Mesothelial cell of epicardium (in vitro differentiated cells): ENCODE measurements around the gene NT5C1A. TPM values are rescaled to one million over a fixed set of nuclear protein-coding genes. Genes with fewer than 3 reads are reported as not detected.
A peak's percentile ranks its signal among the peaks of the same experiment; 100 is the strongest.

ENCODE experiments used
- DNase-seq, 2 experiments: peaks; one replicate each; pipeline ENCODE4 v3.0.0; 2021; ENCODE audit warnings: low spot score in 2 of 2; ENCODE audit not compliant: unreplicated experiment in 2 of 2
- H3K27ac Mint-ChIP-seq: 2 replicates; pipeline ENCODE4 v1.8.0; 2021; ENCODE audit warnings: mixed read lengths
- H3K27me3 Mint-ChIP-seq: 2 replicates; pipeline ENCODE4 v1.8.0; 2021; ENCODE audit warnings: low read depth, mixed read lengths
- H3K36me3 Mint-ChIP-seq: 2 replicates; pipeline ENCODE4 v1.8.0; 2021; ENCODE audit warnings: mixed read lengths
- H3K4me1 Mint-ChIP-seq: 2 replicates; pipeline ENCODE4 v1.8.0; 2021; ENCODE audit warnings: mixed read lengths
- H3K4me3 Mint-ChIP-seq: 2 replicates; pipeline ENCODE4 v1.8.0; 2021; ENCODE audit warnings: mild to moderate bottlenecking, moderate library complexity, mixed read lengths
- H3K9me3 Mint-ChIP-seq: 2 replicates; pipeline ENCODE4 v1.8.0; 2021; ENCODE audit warnings: mixed read lengths
- total RNA-seq: library from RNA; stranded (reverse); gene quantifications from 3 replicates; pipeline ENCODE4 v1.2.1, GENCODE V29; 2021
- TF ChIP-seq, protein P1 (sequence below): fragments of 200-600 bp; sonication (generic); IDR thresholded peaks from one replicate; pipeline ENCODE4 v1.5.0; 2021; ENCODE audit warnings: antibody characterized with exemption; ENCODE audit not compliant: unreplicated experiment

NT5C1A gene
- total RNA-seq, 1 donor from 2014 or later: not detected

DNA sequence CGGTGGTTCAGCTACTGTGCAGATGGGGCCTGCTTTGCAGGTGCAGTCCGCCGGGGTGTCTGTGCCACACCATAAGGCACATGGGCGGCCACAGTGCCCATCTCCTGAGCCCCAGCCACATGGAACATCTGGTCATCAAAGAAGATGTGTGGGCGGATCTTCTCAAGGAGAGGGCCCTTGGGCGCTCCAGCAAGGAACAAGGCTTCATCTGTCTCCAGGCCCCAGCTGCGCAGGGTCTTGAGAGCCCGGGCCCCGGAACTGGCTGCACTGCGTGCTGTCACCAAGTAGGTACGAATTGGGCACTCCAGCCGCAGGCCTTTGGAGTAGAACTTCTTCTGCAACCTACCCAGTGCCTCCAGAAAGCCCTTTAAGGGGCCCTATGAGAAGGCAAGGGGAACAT, 12.8 kb downstream of the NT5C1A start:
- H3K27ac Mint-ChIP-seq: no peak overlapping the region
- no peak for DNase-seq

DNA sequence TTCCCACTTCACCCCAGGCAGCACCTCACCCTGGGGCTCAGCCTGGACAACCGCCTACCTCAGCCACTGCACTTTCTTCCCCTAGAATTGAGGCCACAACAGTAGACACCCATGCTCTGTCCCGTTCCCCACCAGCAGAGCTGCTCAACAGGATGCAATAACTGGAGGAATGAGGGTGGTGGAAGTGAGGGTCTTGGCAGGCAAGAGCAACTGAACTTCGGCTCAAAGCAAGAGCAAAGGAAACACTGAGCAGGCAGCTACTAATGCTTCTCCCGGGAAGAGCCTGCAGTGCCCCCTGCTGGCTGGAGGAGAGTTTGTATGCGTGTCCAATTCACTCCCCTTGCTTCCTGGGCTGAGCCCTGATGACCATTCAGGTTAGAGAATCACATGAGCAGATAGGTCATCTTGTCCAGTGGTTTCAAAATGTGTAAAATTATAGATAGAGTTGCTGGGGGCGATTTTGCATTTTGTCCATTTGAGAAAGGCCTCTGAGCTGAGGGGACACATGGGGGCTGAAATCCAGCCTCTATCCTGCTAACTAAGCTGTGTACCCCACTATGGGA, 13.9 kb downstream of the NT5C1A start:
- peak overlapping the region; percentile 36 for H3K4me3 Mint-ChIP-seq
- DNase-seq: peak; percentile 45 to 59
- H3K9me3 Mint-ChIP-seq: no peaks in the 10 kb centered on the region
- TF ChIP-seq, protein P1, sequence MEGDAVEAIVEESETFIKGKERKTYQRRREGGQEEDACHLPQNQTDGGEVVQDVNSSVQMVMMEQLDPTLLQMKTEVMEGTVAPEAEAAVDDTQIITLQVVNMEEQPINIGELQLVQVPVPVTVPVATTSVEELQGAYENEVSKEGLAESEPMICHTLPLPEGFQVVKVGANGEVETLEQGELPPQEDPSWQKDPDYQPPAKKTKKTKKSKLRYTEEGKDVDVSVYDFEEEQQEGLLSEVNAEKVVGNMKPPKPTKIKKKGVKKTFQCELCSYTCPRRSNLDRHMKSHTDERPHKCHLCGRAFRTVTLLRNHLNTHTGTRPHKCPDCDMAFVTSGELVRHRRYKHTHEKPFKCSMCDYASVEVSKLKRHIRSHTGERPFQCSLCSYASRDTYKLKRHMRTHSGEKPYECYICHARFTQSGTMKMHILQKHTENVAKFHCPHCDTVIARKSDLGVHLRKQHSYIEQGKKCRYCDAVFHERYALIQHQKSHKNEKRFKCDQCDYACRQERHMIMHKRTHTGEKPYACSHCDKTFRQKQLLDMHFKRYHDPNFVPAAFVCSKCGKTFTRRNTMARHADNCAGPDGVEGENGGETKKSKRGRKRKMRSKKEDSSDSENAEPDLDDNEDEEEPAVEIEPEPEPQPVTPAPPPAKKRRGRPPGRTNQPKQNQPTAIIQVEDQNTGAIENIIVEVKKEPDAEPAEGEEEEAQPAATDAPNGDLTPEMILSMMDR: peak; percentile 67
- peaks cover 78% of the 10 kb centered on the region for H3K27me3 Mint-ChIP-seq
- H3K27ac Mint-ChIP-seq: no peak overlapping the region
- no peaks in the 10 kb centered on the region for H3K4me1 Mint-ChIP-seq
- H3K36me3 Mint-ChIP-seq: no peaks in the 10 kb centered on the region

More for the DNA sequence above, 12.8 kb downstream of the NT5C1A start:
- Mint-ChIP-seq H3K9me3 (no peaks in the 10 kb centered on the region), H3K27me3 (peaks cover 75% of the 10 kb centered on the region), H3K4me3 (no peak overlapping the region), H3K4me1 (no peaks in the 10 kb centered on the region), H3K36me3 (no peaks in the 10 kb centered on the region)
- TF ChIP-seq, protein P1: no peak

DNA sequence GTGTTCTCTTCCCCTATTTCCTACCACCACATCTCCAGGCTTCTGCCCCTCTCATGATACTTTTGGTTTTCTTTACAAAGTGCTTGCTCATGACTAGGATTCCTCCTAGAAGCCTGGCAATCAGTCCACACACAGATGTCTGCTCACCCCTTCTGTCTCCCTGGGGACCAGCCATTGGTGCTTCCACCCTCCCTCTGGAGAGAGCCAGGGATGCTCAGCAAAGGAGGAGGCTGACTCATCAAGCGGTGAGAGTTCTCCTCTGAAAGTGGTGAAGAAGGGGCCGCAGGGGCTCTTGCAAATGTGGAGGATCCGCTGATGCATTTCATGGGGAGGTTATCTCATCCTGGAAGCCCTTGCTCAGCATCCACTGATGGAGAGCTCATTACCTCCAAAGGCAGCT, 14.5 kb downstream of the NT5C1A start:
- Mint-ChIP-seq H3K27me3 (peaks cover 73% of the 10 kb centered on the region), H3K4me3 (no peak overlapping the region), H3K36me3 (no peaks in the 10 kb centered on the region), H3K9me3 (no peaks in the 10 kb centered on the region), H3K4me1 (no peaks in the 10 kb centered on the region), H3K27ac (no peak overlapping the region)
- DNase-seq: no peak
- TF ChIP-seq, protein P1: no peak

DNA sequence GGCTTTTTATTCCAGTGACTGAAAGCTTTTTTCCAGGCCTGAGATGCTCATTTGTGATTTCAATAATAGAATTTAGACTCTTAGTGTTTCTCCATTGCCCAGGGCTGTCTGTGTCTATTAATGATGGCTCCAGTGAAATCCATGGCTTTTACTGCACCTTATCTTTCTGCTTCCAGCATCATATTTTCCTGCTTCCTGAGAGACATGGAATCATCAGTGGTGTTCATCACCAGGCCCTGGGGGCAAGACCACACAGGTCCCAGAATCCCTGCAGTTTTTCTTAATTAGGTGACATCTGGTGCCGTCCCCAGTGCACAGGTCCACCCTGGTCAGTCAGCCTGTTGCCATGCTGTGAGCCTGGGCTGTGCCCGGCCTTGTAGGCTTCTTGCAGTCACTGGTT, 15.5 kb downstream of the NT5C1A start:
- Mint-ChIP-seq H3K27me3 (peaks cover 63% of the 10 kb centered on the region), H3K36me3 (no peaks in the 10 kb centered on the region), H3K4me1 (no peaks in the 10 kb centered on the region), H3K27ac (no peak overlapping the region), H3K9me3 (no peaks in the 10 kb centered on the region), H3K4me3 (no peak overlapping the region)
- no peak for DNase-seq
- TF ChIP-seq, protein P1: no peak

DNA sequence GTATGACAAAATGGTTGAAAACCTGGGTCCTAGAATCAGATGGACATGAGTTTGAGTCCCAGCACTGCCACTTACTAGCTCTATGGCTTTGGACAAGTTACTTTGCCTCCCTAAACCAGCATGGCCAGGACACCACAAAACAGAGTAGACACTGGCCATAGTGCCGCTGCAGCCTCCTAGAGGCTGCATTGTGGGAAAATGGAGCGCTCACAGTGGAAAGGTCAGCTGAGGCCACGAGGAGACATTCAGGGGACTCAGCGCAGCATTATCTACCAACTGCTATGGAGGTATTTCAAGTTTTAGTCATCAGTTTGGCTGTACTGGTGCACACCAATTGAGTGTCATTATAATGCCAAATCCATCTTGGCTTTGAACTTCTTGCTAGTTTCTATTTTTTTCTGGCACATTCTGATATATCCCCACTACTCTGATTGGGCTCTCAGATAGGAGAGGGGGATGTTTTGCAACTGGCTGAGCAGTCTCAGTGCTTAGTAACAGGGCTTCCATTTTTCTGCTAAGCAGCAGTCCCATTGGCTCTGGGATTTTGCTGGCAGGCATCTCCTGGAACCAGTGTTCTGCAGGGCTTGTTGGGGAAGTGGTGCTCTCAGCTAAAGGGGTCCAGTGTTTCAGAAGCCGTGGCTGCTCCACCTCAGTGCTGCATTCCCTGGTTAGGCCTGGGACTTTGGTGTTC, 16.2 kb downstream of the NT5C1A start:
- H3K4me3 Mint-ChIP-seq: no peak overlapping the region
- no peaks in the 10 kb centered on the region for H3K4me1 Mint-ChIP-seq
- H3K36me3 Mint-ChIP-seq: no peaks in the 10 kb centered on the region
- peaks cover 56% of the 10 kb centered on the region for H3K27me3 Mint-ChIP-seq
- no peak overlapping the region for H3K27ac Mint-ChIP-seq
- H3K9me3 Mint-ChIP-seq: no peaks in the 10 kb centered on the region
- no peak for DNase-seq
- TF ChIP-seq, protein P1: no peak
